HepG2 (cell line): ENCODE measurements around the gene ZC3H18. TPM values are rescaled to one million over a fixed set of nuclear protein-coding genes. Genes with fewer than 3 reads are reported as not detected.
A peak's percentile ranks its signal among the peaks of the same experiment; 100 is the strongest.

Experiments used
- MAZ ChIP-seq, 2 experiments: sonication (generic) in 1 of 2; formaldehyde crosslinking in 1 of 2; IDR thresholded peaks; 2 replicates each; pipeline versions ENCODE4 v1.5.0 to v1.6.1; 2012 to 2020; ENCODE audit warnings: low read depth in 2 of 2, mild to moderate bottlenecking in 2 of 2, borderline replicate concordance in 1 of 2, improper control_type of control experiment in 1 of 2, low read length in 1 of 2, missing genetic modification reagents in 1 of 2, moderate library complexity in 1 of 2
- NFKB2 ChIP-seq: sonication (generic); formaldehyde crosslinking; IDR thresholded peaks from 2 replicates; pipeline ENCODE4 v1.4.0; 2020; ENCODE audit warnings: missing genetic modification reagents, borderline replicate concordance
- SIN3B ChIP-seq: fragments of 150-350 bp; IDR thresholded peaks from 2 replicates; pipeline ENCODE4 v1.6.1; 2014; ENCODE audit warnings: low read length
- TCF7 ChIP-seq: sonication (generic); IDR thresholded peaks from 2 replicates; pipeline ENCODE4 v1.6.1; 2016; ENCODE audit warnings: antibody characterized with exemption, low read depth
- ZMYM4 ChIP-seq: sonication (generic); formaldehyde crosslinking; IDR thresholded peaks from 2 replicates; pipeline ENCODE4 v1.8.1; 2023; ENCODE audit warnings: mild to moderate bottlenecking, missing genetic modification reagents
- polyA plus RNA-seq, 8 experiments: library from polyadenylated mRNA; depleted of rRNA in 3 of 8; stranded (reverse) in 7 of 8; unstranded in 1 of 8; fragments of >200 nt; fragmentation: Illumina TruSeq in 4 of 8; extraction: Trizol in 4 of 8; gene quantifications; 2 replicates each; pipeline versions ENCODE4 v1.2.1 to v1.2.3, GENCODE V29; 2011 to 2016; ENCODE audit warnings: low read depth in 4 of 8, missing spikeins in 1 of 8, mixed read lengths in 1 of 8; ENCODE audit not compliant: insufficient read depth in 1 of 8
- total RNA-seq, 5 experiments: library from RNA; depleted of rRNA; stranded (reverse); fragments of >200 nt; fragmentation: Illumina TruSeq; extraction: Trizol; gene quantifications; 2 replicates each; pipeline ENCODE4 v1.2.3, GENCODE V29; 2016; ENCODE audit warnings: low read depth in 1 of 5
- TF ChIP-seq, protein P1 (sequence below): IDR thresholded peaks from 2 replicates; pipeline ENCODE4 v1.6.1; 2016; ENCODE audit warnings: mild to moderate bottlenecking, missing biosample characterization, missing genetic modification reagents
- TF ChIP-seq, protein P2 (sequence below): sonication (generic); formaldehyde crosslinking; IDR thresholded peaks from 2 replicates; pipeline ENCODE4 v1.8.1; 2023; ENCODE audit warnings: missing genetic modification reagents, inconsistent platforms, borderline replicate concordance
- TF ChIP-seq, protein P3 (sequence below): sonication (generic); formaldehyde crosslinking; IDR thresholded peaks from 2 replicates; pipeline ENCODE4 v1.4.0; 2020; ENCODE audit warnings: missing genetic modification reagents, borderline replicate concordance
- TF ChIP-seq, protein P4 (sequence below): IDR thresholded peaks from 2 replicates; pipeline ENCODE4 v1.6.1; 2018; ENCODE audit warnings: missing genetic modification reagents
- TF ChIP-seq, protein P5 (sequence below): sonication (generic); formaldehyde crosslinking; IDR thresholded peaks from 2 replicates; pipeline ENCODE4 v1.4.0; 2020; ENCODE audit warnings: missing genetic modification reagents
- TF ChIP-seq, protein P6 (sequence below): sonication (generic); formaldehyde crosslinking; IDR thresholded peaks from 2 replicates; pipeline ENCODE4 v1.5.1; 2020; ENCODE audit warnings: missing genetic modification reagents, mild to moderate bottlenecking, borderline replicate concordance

ZC3H18 gene
- total and polyA plus RNA-seq, 2 of the 13 experiments (the other 11 are each of a cell fraction or from before 2014, with no cell fraction given), result 11.2 to 27.4 TPM

DNA sequence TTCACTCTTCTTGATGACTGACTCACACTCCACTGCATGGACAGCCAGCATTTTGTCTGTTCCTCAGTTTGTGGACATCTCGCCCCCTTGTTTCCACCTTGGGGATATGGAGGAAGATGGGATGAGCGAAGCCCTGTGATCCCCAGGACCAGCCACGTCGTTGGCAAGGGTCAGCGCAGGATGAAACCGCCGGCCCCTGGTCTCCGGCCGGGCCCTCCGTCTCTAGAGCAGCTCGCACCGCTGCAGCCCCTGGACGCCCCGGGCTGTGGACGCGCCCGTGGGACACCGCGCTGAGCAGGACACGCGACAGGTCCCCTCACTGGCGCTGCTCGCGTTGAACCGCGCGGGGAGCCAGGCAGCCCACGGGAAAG, 604 bp upstream of the ZC3H18 start (continued):
- TF ChIP-seq, protein P1, sequence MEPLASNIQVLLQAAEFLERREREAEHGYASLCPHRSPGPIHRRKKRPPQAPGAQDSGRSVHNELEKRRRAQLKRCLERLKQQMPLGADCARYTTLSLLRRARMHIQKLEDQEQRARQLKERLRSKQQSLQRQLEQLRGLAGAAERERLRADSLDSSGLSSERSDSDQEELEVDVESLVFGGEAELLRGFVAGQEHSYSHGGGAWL (CRISPR knock-in tag), result no peak; the same call in none of the 2 replicates
- TF ChIP-seq ZMYM4 (no peak), MAZ (IDR thresholded peaks at IDR 0.05; ENCODE audit: borderline replicate concordance, low read depth, low read length) (no peak), MAZ (CRISPR knock-in tag; IDR thresholded peaks at IDR 0.05; ENCODE audit: low read depth) (peak; percentile 5; the same call in 1 of the 2 replicates), SIN3B (no peak), TCF7 (no peak), NFKB2 (no peak)
- TF ChIP-seq, protein P2, sequence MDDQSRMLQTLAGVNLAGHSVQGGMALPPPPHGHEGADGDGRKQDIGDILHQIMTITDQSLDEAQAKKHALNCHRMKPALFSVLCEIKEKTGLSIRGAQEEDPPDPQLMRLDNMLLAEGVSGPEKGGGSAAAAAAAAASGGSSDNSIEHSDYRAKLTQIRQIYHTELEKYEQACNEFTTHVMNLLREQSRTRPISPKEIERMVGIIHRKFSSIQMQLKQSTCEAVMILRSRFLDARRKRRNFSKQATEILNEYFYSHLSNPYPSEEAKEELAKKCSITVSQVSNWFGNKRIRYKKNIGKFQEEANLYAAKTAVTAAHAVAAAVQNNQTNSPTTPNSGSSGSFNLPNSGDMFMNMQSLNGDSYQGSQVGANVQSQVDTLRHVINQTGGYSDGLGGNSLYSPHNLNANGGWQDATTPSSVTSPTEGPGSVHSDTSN (CRISPR knock-in tag), result no peak
- TF ChIP-seq, protein P3, sequence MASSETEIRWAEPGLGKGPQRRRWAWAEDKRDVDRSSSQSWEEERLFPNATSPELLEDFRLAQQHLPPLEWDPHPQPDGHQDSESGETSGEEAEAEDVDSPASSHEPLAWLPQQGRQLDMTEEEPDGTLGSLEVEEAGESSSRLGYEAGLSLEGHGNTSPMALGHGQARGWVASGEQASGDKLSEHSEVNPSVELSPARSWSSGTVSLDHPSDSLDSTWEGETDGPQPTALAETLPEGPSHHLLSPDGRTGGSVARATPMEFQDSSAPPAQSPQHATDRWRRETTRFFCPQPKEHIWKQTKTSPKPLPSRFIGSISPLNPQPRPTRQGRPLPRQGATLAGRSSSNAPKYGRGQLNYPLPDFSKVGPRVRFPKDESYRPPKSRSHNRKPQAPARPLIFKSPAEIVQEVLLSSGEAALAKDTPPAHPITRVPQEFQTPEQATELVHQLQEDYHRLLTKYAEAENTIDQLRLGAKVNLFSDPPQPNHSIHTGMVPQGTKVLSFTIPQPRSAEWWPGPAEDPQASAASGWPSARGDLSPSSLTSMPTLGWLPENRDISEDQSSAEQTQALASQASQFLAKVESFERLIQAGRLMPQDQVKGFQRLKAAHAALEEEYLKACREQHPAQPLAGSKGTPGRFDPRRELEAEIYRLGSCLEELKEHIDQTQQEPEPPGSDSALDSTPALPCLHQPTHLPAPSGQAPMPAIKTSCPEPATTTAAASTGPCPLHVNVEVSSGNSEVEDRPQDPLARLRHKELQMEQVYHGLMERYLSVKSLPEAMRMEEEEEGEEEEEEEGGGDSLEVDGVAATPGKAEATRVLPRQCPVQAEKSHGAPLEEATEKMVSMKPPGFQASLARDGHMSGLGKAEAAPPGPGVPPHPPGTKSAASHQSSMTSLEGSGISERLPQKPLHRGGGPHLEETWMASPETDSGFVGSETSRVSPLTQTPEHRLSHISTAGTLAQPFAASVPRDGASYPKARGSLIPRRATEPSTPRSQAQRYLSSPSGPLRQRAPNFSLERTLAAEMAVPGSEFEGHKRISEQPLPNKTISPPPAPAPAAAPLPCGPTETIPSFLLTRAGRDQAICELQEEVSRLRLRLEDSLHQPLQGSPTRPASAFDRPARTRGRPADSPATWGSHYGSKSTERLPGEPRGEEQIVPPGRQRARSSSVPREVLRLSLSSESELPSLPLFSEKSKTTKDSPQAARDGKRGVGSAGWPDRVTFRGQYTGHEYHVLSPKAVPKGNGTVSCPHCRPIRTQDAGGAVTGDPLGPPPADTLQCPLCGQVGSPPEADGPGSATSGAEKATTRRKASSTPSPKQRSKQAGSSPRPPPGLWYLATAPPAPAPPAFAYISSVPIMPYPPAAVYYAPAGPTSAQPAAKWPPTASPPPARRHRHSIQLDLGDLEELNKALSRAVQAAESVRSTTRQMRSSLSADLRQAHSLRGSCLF (CRISPR knock-in tag), result no peak
- TF ChIP-seq, protein P4, sequence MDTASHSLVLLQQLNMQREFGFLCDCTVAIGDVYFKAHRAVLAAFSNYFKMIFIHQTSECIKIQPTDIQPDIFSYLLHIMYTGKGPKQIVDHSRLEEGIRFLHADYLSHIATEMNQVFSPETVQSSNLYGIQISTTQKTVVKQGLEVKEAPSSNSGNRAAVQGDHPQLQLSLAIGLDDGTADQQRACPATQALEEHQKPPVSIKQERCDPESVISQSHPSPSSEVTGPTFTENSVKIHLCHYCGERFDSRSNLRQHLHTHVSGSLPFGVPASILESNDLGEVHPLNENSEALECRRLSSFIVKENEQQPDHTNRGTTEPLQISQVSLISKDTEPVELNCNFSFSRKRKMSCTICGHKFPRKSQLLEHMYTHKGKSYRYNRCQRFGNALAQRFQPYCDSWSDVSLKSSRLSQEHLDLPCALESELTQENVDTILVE (CRISPR knock-in tag), result no peak
- TF ChIP-seq, protein P5, sequence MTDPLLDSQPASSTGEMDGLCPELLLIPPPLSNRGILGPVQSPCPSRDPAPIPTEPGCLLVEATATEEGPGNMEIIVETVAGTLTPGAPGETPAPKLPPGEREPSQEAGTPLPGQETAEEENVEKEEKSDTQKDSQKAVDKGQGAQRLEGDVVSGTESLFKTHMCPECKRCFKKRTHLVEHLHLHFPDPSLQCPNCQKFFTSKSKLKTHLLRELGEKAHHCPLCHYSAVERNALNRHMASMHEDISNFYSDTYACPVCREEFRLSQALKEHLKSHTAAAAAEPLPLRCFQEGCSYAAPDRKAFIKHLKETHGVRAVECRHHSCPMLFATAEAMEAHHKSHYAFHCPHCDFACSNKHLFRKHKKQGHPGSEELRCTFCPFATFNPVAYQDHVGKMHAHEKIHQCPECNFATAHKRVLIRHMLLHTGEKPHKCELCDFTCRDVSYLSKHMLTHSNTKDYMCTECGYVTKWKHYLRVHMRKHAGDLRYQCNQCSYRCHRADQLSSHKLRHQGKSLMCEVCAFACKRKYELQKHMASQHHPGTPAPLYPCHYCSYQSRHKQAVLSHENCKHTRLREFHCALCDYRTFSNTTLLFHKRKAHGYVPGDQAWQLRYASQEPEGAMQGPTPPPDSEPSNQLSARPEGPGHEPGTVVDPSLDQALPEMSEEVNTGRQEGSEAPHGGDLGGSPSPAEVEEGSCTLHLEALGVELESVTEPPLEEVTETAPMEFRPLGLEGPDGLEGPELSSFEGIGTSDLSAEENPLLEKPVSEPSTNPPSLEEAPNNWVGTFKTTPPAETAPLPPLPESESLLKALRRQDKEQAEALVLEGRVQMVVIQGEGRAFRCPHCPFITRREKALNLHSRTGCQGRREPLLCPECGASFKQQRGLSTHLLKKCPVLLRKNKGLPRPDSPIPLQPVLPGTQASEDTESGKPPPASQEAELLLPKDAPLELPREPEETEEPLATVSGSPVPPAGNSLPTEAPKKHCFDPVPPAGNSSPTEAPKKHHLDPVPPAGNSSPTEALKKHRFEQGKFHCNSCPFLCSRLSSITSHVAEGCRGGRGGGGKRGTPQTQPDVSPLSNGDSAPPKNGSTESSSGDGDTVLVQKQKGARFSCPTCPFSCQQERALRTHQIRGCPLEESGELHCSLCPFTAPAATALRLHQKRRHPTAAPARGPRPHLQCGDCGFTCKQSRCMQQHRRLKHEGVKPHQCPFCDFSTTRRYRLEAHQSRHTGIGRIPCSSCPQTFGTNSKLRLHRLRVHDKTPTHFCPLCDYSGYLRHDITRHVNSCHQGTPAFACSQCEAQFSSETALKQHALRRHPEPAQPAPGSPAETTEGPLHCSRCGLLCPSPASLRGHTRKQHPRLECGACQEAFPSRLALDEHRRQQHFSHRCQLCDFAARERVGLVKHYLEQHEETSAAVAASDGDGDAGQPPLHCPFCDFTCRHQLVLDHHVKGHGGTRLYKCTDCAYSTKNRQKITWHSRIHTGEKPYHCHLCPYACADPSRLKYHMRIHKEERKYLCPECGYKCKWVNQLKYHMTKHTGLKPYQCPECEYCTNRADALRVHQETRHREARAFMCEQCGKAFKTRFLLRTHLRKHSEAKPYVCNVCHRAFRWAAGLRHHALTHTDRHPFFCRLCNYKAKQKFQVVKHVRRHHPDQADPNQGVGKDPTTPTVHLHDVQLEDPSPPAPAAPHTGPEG, result no peak
- TF ChIP-seq, protein P6, sequence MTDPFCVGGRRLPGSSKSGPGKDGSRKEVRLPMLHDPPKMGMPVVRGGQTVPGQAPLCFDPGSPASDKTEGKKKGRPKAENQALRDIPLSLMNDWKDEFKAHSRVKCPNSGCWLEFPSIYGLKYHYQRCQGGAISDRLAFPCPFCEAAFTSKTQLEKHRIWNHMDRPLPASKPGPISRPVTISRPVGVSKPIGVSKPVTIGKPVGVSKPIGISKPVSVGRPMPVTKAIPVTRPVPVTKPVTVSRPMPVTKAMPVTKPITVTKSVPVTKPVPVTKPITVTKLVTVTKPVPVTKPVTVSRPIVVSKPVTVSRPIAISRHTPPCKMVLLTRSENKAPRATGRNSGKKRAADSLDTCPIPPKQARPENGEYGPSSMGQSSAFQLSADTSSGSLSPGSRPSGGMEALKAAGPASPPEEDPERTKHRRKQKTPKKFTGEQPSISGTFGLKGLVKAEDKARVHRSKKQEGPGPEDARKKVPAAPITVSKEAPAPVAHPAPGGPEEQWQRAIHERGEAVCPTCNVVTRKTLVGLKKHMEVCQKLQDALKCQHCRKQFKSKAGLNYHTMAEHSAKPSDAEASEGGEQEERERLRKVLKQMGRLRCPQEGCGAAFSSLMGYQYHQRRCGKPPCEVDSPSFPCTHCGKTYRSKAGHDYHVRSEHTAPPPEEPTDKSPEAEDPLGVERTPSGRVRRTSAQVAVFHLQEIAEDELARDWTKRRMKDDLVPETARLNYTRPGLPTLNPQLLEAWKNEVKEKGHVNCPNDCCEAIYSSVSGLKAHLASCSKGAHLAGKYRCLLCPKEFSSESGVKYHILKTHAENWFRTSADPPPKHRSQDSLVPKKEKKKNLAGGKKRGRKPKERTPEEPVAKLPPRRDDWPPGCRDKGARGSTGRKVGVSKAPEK (CRISPR knock-in tag), result no peak
